HepG2 (cell line): ENCODE results near the gene CMA1. TPM values are rescaled to one million over a fixed set of nuclear protein-coding genes. Genes with fewer than 3 reads are reported as not detected.

ENCODE experiments used
- AKNA ChIP-seq: sonication (generic); formaldehyde crosslinking; IDR thresholded peaks from 2 replicates; pipeline ENCODE4 v1.4.0; 2020; ENCODE audit warnings: missing genetic modification reagents, borderline replicate concordance
- ARID4A ChIP-seq: sonication (generic); formaldehyde crosslinking; IDR thresholded peaks from 2 replicates; pipeline ENCODE4 v1.5.0; 2020; ENCODE audit warnings: mild to moderate bottlenecking, missing genetic modification reagents, borderline replicate concordance
- ATF1 ChIP-seq: IDR thresholded peaks from 2 replicates; pipeline ENCODE4 v1.6.1; 2016; ENCODE audit warnings: mild to moderate bottlenecking, control low read depth
- DRAP1 ChIP-seq: IDR thresholded peaks from 2 replicates; pipeline ENCODE4 v1.6.1; 2016; ENCODE audit warnings: missing genetic modification reagents, missing compliant biosample characterization
- FOSL2 ChIP-seq: sonication (generic); formaldehyde crosslinking; IDR thresholded peaks from 2 replicates; pipeline ENCODE4 v1.4.0; 2020; ENCODE audit warnings: missing genetic modification reagents
- IRF1 ChIP-seq: sonication (generic); formaldehyde crosslinking; IDR thresholded peaks from 2 replicates; pipeline ENCODE4 v1.4.0; 2020; ENCODE audit warnings: low read depth, mild to moderate bottlenecking, missing genetic modification reagents
- KDM6A ChIP-seq: IDR thresholded peaks from 2 replicates; pipeline ENCODE4 v1.6.1; 2016; ENCODE audit warnings: low read depth
- MTF2 ChIP-seq: sonication (generic); formaldehyde crosslinking; IDR thresholded peaks from 2 replicates; pipeline ENCODE4 v1.5.0; 2020; ENCODE audit warnings: missing genetic modification reagents, borderline replicate concordance
- POLR2AphosphoS5 ChIP-seq: IDR thresholded peaks from 2 replicates; pipeline ENCODE4 v1.6.1; 2012; ENCODE audit warnings: low read depth, low read length
- SKI ChIP-seq: fragments of 450-650 bp; IDR thresholded peaks from one replicate; pipeline ENCODE4 v1.6.1; 2018; ENCODE audit warnings: mild to moderate bottlenecking; ENCODE audit not compliant: partially characterized antibody
- SMAD1 ChIP-seq: sonication (generic); formaldehyde crosslinking; IDR thresholded peaks from 2 replicates; pipeline ENCODE4 v1.4.0; 2020; ENCODE audit warnings: missing genetic modification reagents, low read depth, mild to moderate bottlenecking, borderline replicate concordance
- TEAD3 ChIP-seq: optimal IDR thresholded peaks from 2 replicates; pipeline ENCODE3; 2016; ENCODE audit warnings: borderline replicate concordance
- THAP7 ChIP-seq: sonication (generic); formaldehyde crosslinking; IDR thresholded peaks from 2 replicates; pipeline ENCODE4 v1.8.1; 2023; ENCODE audit warnings: mild to moderate bottlenecking, missing genetic modification reagents
- ZNF17 ChIP-seq: sonication (generic); formaldehyde crosslinking; IDR thresholded peaks from 2 replicates; pipeline ENCODE4 v1.5.0; 2020; ENCODE audit warnings: mild to moderate bottlenecking, missing genetic modification reagents
- ZNF367 ChIP-seq: sonication (generic); formaldehyde crosslinking; IDR thresholded peaks from 2 replicates; pipeline ENCODE4 v1.4.0; 2020; ENCODE audit warnings: missing genetic modification reagents, borderline replicate concordance
- ZNF431 ChIP-seq: sonication (generic); formaldehyde crosslinking; IDR thresholded peaks from 2 replicates; pipeline ENCODE4 v1.9.0; 2022; ENCODE audit warnings: missing genetic modification reagents, low read depth, mild to moderate bottlenecking, borderline replicate concordance
- ZNF569 ChIP-seq: sonication (generic); formaldehyde crosslinking; IDR thresholded peaks from 2 replicates; pipeline ENCODE4 v1.5.0; 2020; ENCODE audit warnings: mild to moderate bottlenecking, missing genetic modification reagents, moderate library complexity, borderline replicate concordance
- ZNF614 ChIP-seq: IDR thresholded peaks from 2 replicates; pipeline ENCODE4 v1.6.1; 2018; ENCODE audit warnings: missing biosample characterization, missing genetic modification reagents, inconsistent platforms, borderline replicate concordance
- polyA plus RNA-seq, 8 experiments: library from polyadenylated mRNA; depleted of rRNA in 3 of 8; stranded (reverse) in 7 of 8; unstranded in 1 of 8; fragments of >200 nt; fragmentation: Illumina TruSeq in 4 of 8; extraction: Trizol in 4 of 8; gene quantifications; 2 replicates each; pipeline versions ENCODE4 v1.2.1 to v1.2.3, GENCODE V29; 2011 to 2016; ENCODE audit warnings: low read depth in 4 of 8, missing spikeins in 1 of 8, mixed read lengths in 1 of 8; ENCODE audit not compliant: insufficient read depth in 1 of 8
- total RNA-seq, 5 experiments: library from RNA; depleted of rRNA; stranded (reverse); fragments of >200 nt; fragmentation: Illumina TruSeq; extraction: Trizol; gene quantifications; 2 replicates each; pipeline ENCODE4 v1.2.3, GENCODE V29; 2016; ENCODE audit warnings: low read depth in 1 of 5

CMA1 gene
- total and polyA plus RNA-seq, 2 of the 13 experiments (the other 11 are each of a cell fraction or from before 2014, with no cell fraction given): not detected

- TF ChIP-seq IRF1 (CRISPR knock-in tag) (0 out of 2 replicates have a peak, but pooled peaks have one; percentile 41), ZNF431 (peak; percentile 89), SMAD1 (CRISPR knock-in tag) (peak; percentile 95), POLR2AphosphoS5 (peak; percentile 48; the same call in 1 of the 2 replicates), AKNA (CRISPR knock-in tag) (no peak), ATF1 (no peak), MTF2 (CRISPR knock-in tag) (peak; percentile 98), ZNF367 (CRISPR knock-in tag) (no peak), KDM6A (no peak), FOSL2 (peak; percentile 65), ZNF614 (CRISPR knock-in tag) (peak; percentile 97), TEAD3 (CRISPR knock-in tag) (peak; percentile 79), ARID4A (CRISPR knock-in tag) (peak; percentile 74), ZNF569 (no peak; the same call in 1 of the 2 replicates), ZNF17 (CRISPR knock-in tag) (no peak), THAP7 (CRISPR knock-in tag) (no peak), DRAP1 (CRISPR knock-in tag) (peak; percentile 72), SKI (peak; percentile 48)
These were observed 26.3 kb downstream of the CMA1 start (continued) for GRCh38 chr14:24481622-24482324.
